Measurements from ENCODE around the gene CYTH4.

CYTH4 gene

DNA sequence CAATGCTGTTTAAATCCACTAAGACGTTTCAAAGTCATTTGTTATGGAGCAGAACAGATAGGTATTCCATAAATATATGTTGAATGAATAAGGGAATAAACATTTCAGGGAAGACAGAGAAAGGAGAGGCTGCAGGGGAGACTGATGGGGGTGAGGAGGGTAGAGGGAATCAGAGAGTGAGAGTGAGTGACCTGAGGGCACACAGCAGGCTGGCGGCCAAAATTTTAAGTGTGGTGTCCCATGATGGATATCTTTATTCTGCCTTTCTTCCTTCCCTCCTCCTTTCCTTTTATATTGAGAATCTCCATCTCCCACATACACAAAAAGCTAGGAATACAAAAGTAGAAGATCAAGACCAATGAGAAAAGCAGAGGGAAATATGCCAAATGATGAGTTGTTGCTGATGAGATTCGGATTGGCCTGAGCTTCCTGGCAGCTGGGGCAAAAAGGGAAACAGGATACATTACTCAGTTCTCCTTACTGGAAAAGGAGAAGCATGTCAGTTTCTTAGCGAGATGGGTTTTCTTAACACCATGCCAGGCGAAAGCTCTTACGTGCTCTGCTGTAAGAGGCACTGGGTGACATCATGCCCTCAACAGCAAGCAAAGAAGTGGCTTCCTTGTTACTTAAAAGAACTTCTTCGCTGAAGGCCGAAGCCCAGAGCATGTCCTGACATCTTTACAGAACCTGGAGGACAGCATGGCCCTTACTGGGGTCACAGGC lies 11.2 kb upstream of the CYTH4 start:
- no peak for DNase-seq (ENCODE audit: low read depth)

DNA sequence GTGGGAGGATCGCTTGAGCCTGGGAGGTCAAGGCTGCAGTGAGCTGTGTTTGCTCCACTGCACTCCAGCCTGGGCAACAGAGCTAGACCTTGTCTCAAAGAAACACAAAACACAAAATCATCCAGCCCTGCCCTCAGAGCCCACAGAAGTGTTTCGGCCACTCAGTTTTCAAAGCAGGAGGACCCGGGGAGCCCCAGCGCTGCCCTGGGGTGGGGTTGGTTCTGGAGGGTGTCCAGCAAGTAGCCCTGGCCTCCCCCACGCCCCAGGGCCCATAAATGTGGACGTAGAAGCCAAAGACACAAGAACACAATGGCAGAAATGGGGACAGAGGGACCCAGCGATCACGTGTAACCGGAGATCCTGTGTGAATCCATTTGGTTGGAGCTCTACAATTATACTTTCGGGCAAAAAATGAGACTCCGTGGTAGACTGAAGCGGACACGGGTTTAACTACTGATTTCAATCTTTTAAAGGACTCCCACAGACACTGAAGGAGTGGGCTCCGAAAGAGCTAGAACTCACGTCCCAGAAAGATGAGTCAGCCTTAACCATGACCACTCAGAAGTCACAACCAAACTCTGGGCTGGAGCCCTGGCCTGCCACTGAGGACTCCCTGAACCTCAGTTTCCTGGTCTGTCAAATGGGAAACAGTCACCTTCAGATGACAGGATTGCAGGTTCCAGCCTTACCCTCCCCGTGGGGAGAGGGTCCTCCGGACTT lies 9.0 kb upstream of the CYTH4 start:
- DNase-seq (ENCODE audit: low read depth): no peak

DNA sequence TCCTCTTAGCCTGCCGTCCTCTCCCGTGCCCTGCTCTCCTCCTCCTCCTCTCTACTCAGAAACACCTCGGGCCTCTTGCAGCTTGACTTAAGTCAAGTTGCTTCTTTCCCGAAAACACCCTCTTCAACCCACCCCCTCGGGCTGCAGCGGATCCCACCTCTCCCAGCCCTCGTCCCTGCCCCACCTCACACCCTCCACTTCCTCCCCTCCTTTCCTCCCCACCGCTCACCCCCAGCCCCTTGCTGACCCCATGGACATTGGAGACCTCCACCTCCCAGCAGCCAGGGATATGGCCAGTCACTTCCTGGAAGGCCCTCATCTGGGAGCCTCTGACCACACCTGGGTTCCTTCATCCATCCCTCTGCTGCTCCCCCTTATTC lies 8.5 kb upstream of the CYTH4 start:
- no peak for DNase-seq (ENCODE audit: low read depth)

DNA sequence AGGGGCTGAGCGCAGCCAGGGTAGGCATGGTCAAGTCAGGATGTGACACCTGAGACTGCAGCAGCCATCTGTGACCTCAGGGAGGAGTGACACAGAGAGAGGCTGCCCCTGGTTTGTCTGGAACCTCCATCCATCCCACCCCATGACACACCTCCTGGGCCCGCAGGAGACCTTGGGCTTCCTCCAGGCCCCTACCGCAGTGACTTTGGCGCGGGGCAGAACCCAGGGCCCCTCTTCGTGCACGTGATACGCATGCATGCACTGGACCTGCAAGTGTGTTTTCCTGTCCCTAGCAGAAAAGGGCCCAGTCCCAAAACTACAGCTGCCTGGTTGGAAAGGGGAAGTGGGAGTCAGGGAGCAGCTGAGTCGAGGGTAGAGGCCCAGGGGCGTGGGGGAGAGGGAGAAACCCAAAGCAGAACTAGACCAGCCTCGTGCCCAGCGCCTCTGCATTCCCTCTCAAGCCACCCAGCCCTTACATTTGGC lies 7.9 kb upstream of the CYTH4 start:
- no peak for DNase-seq (ENCODE audit: low read depth)

DNA sequence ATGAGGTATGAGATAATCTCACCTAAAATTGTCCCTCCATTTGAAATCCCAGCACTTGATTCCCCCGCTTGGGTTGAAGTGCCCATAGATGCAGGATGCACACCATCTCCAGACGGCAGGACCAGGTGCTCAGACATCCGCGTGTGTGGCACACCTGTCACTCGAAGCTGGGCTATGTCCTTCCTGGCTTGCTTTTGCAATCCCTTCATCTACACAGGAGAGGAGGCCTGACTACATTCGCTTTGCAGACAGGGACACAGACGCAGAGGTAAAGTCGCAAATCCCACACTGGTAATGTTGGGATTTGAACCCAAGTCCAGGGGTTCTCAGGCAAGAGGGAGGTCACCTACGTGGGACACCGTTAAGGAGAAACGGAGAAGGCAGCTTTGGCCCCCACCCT lies 7.2 kb upstream of the CYTH4 start:
- DNase-seq (ENCODE audit: low read depth): no peak

DNA sequence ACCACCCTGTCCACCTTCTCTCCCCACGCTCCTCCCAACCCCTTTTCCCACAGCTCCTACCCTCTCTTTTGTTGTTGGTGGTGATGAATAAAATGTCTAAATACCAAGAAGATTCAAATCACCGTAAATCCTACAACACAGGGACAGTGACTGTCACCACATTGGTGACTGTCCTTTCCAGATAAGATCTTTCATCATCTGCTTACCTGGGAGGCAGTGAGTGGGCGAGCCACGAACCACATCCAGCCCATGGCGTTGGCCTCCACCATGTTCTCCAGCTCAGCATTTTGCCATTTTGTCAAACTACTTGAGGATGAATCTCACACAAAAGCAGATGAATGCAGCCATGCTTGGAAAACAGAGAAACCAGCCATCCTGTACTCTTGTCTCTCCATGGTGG lies 6.7 kb upstream of the CYTH4 start:
- DNase-seq (ENCODE audit: low read depth): no peak

DNA sequence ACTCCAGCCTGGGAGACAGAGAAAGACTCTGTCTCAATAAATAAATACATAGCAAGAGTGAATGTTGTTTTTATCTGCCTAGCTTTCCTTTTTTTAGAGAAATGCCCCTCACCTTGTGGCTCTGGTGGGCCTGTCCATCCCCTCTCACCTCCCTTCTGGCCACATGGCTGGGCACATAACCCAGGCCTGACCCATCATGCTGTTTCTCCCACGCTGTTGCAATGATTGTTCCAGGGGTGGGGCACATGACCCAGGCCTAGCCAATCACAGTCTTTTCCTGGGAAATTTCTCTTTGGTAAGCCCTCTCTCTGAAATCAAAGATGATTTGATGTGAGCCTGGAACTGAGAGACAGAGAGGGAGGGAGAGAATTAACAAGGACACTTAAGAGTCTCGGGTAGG lies 5.5 kb upstream of the CYTH4 start:
- no peak for DNase-seq (ENCODE audit: low read depth)

DNA sequence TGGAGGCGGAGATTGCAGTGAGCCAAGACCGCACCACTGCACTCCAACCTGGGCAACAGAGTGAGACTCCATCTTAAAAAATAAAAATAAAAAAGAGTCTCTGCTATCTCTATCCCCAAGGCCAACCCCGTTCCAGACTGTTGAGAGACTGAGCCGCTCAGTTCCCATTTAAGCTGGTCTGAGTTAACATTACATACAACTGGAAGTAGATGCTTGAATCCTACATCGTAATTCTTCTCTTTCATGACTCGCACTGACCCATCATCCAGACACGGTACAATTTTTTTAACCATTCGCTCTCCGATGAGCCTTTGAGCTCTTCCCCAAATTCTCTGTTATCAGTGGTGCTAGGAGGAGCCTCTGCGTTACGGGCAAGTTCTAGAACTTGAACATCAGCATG lies 4.9 kb upstream of the CYTH4 start:
- no peak for DNase-seq (ENCODE audit: low read depth)

DNA sequence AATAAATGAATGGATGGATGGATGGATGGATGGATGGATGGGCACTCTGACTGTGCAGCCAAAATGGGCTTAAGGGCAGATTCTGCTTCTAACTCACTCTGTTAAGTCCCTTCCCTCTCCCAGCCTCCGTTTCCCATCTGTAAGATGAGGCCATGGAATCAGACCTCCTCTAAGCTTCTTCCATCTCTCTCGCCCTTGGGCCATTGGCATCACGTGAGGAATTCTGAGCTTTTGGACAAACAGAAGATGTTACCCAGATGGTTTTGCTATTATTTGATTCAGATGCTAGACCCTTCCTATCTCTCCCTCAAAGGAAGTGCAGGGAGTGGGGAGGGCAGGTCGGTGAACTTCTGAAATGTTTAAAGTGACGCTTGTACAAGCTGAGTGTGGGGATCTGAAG lies 4.0 kb upstream of the CYTH4 start:
- DNase-seq (ENCODE audit: low read depth): no peak

DNA sequence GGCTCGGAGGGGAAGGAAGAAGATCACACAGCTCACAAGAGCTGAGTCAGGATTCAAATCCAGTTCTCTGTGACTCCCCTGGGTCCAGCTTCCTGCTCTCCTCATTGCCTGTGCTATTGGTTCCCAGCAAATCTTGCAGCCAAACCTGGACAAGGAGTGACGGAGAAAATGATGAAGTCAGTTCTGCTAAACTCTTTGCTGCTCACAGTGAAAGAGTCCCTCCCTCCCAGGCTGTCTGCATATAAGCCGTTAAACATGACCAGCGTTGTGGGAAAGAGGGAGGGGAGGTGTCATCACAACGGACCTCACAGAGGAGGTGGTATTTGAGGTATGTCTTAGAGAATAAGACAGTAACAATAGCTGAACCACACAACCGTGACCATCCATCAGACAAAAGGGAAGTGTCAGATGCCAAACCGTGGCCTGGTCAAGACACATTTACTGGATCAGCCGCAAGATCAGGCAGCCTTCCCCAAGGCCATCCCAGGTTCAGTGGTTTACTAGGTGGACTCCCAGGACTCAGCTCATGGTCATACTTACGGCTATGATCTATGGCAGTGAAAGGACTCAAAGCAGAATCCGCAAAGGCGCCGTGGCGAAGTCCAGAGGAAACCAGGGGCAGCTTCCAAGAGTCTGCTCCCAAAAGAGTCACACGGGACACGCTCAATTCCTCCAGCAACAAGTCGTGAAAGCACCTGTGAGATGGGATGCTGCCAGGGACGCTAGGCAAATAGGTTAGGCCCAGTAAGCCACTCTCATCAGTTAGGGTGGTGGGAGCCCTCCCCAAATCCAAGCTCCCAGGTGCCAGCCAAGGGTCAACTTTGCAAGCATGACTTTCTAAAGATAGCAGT lies 2.8 kb upstream of the CYTH4 start:
- no peak for DNase-seq (ENCODE audit: low read depth)

DNA sequence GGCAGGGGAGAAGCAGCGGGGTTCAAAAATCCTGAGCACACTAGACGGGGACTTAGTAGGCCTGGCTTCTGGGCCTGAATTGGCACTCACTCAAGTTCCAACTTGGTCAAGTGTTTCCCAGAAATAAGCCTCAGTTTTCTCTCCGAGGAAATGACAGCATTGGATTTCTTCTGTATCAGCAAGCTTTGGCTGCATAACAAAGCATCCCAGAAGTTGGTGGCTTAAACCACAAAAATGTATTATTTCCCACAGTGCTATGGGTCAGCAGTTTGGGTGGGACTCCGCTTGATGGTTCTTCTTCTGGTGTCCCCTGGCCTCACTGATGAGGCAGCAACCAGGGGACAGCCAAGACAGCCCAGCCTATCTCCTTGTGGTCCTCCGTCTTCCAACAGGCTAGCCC lies 1.6 kb upstream of the CYTH4 start:
- no peak for DNase-seq (ENCODE audit: low read depth)

DNA sequence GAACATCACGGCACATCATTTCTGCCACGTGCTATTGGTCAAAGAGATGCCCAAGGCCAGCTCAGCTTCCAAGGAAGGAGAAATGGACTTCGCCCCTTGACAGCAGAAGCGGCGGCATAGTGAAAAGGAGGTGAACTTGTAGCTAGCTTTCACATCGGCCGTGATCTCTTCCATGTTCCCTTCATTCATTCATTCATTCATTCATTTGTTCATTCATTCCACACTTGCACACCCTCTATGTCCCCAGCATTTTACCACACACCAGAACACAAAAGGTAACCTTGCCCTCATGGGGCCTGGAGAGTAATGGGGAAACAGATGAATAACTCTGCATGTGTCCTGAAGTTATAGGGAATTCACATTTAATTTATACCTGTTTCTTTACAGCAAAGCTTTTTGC lies 1.1 kb upstream of the CYTH4 start:
- DNase-seq (ENCODE audit: low read depth): no peak

DNA sequence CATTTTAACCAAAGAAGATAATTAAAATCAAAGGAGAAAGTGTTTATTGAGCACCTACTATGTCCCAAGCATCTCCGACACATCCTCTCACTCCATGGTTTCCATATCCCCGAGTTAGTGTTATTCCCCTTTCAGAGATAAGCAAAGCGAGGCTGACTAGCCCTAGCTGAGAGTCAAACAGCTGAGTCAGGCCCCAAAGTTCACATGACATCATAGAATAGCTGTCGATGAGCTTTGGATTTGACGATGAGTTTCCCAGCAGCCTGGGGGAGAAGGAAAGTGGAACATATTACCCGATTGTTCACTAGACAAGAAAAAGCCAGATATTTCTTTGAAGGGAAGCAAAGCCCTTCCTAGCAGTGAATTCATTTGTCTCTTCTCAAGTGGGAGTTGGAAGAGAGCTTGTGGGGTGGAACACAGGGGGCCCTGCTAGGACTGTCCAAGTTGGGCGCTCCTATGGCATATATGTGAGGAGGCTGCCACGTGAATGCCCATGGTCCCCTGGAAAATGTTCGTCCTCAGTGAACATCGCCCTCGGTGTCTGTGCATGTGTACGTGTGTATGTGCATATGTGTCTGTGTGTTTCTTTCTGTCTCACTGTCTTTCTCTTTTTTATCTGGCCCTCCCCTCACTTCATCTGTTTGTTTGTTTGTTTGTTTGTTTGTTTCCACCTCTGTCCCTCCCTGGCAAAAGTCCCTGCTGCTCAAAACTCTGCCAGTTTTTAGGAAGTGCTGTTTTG lies 493 bp upstream of the CYTH4 start:
- no peak for DNase-seq (ENCODE audit: low read depth)

DNA sequence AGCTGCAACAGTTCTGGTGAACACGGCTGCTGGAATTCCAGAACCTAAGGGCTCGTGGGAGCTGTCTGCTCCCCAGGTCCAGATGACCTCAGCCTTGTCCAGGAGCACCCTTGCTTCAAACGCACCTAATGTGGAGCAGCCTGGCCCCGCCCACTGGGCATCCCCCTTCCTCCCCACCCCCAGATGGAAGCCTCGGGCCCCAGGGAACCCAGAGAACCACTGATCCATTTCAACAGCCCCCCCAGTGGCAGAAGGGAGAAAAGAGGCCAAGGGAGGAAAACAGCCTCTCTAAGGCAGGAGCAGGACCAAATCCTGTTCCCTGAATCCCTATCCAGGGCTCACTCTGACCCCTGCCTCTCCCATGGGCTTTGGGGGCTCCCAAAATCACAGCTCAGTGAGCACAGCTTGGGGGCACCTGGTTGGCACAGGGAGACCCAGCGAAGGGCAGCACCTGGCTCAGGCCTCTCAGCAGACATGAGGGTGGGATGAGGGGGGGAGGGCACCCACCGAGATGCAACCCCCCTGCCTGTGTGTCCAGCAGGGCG lies 1.2 kb downstream of the CYTH4 start:
- DNase-seq (ENCODE audit: low read depth): no peak

DNA sequence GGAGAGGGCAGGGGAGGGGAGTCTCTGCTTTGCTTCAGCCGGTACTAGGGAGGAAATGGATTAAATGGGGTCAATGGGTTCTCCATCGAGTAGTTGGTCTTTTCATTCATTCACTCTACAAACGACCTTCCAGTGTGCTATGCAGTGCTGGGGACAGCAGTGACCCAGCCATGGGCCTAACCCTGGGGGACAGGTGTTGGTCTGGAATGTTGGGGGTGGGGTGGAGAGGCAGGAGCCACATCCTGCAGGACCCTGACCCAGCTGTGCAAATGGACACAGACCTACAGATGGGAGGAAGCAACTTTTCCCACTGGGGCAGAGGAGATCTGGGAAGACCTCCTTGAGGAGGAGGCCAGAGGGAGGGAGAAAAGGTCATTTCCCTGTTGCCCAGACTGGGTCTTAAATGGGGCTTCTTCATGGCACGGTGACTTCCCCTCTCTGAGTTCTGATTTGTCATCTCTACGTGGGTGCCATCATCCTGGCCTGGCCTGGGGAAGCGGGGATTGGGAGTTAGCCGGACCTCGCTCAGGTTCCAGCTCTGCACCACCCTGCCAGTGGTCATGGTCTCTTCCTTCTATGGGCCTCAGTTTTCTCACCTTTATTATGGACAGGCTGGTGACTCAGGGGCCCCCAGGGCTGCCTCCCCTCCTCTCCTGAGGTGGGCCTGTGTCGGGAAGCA lies 2.0 kb downstream of the CYTH4 start:
- DNase-seq (ENCODE audit: low read depth): no peak

DNA sequence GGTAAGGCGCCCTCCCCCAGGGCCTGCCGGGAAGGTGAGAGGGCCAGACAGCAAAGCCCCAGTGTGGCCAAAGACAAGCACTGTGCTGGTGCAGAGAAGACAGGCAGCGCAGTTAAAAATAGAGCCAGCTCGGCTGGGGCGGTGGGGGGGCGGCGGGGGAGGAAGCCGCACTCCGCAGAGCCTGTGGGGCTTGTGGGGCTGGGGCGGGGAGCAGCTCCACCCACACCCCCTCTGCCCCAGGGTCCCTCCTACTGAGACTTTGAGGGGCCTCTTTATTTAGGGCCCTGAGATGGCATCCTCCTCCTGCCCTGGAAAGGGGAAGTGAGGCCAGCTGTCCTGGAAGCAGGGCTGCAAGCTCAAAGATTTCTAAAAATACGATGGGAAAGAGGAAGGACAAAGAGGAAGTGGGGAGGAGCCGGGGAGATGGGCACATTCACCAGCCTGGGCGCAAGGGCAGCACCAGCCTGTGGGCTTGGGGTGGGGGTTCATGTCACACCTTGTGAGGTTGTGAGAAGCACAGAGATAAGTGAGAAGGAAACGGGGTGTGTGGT lies 2.6 kb downstream of the CYTH4 start:
- DNase-seq (ENCODE audit: low read depth): no peak

DNA sequence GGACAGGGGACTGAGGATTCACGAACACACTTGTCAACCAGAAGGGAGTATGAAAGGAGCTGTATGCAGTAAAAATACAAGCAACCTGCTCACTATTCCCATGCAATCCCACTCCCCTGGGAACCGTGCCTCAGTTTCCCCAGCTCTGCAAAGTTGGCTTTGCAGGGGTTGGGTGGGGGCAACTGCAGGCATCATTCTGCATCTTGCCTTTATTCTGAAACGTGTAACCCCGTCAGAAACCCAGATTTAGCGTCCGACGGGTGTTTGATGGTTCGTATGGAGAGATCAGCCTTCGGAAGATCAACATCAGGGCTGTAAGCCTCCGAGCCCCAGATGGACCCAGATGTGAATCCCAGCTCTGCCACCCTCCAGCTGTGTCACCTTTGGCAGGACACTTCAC lies 3.6 kb downstream of the CYTH4 start:
- no peak for DNase-seq (ENCODE audit: low read depth)

DNA sequence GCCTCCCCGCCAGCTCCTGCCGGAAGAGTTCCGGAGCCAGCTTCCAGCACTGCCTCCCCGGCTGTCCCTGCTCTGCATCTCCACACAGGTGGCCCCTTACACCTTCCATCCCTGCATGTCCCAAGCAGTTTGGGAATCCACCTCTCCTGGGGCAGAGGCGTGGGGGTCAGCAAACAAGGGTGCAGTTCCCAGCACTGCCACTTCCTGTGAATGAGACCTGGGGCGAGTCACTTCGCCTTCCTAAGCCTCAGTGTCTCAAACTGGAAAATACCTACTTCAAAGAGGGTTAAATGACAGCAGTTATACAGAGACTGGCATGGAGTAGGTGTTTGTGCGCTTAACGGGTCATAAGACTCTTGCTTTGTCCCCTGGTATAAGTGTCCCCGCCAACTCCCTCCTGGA lies 5.2 kb downstream of the CYTH4 start:
- no peak for DNase-seq (ENCODE audit: low read depth)

DNA sequence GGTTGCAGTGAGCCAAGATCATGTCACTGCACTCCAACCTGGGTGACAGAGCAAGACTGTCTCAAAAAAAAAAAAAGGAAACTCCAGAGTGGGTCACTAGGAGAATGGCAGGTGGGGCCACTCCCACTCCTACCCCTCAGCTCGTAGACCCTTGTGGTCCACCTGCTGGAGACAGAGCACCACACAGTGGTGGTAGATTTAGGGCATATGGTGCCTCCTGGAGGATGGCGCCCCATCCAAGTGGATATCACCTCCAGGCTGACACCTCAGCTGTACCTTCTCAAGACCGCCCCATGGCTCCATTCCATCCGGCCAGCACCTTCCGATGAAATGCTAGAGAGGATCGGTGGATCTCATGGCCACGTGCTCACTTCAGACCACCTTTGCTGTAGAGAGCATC lies 6.2 kb downstream of the CYTH4 start:
- DNase-seq (ENCODE audit: low read depth): no peak

DNA sequence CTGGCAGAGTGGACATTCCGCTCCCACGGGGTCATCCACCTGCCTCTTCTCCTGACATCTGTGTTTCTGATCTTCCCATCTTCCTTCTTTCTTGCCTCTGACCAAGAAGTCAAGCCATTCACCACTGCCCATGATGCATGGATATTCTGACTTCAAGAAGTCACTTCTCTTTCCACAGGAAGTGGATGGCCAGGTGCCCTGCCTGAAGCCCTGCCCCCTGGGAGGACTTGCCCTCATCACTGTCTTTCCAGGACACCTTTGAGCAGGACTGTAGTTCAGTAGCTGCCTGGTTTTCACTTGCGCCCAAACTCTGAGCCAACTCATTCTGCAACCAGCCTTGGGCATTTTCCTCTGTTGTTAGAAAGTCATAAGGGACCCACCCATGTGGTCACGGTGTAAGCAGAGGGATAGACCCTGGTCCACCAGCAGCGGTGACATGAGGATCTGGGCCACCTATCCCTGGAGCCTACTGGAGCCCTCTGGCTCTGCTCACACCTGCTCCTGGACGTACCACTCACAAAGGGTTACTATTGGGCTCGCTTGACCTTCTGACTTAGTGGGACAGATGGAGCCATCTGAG lies 6.9 kb downstream of the CYTH4 start:
- DNase-seq (ENCODE audit: low read depth): no peak

DNA sequence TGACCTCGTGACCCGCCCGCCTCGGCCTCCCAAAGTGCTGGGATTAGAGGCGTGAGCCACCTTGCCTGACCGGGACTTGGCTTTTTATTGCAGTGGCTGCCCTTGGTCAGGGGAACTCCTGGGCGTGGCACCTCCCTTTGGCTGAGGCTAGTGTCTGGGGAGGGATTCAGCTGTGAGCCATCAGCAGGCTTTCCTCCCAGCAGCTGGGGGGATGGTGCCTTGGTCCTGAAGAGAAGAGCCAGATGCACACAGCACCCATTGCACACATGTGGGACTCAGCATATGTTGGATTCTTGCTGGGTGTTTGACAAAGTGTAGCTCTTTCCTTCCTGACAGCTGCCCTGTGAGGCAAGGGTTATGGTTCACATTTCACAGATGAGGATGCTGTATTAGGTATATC lies 8.4 kb downstream of the CYTH4 start:
- DNase-seq (ENCODE audit: low read depth): no peak

Measured in fibroblast of gingiva (primary cell).